Adipocyte (in vitro differentiated cells): ENCODE results near the gene CHMP4A.
A peak's percentile ranks its signal among the peaks of the same experiment; 100 is the strongest.

Source experiments
- DNase-seq: peaks from one replicate; pipeline ENCODE4 v3.0.0-alpha.2; 2015; ENCODE audit warnings: low read depth
- H3K27me3 ChIP-seq: replicated peaks from 2 replicates; pipeline ENCODE4 v1.7.0; 2013; ENCODE audit warnings: mild to moderate bottlenecking, low read length, moderate library complexity; ENCODE audit not compliant: control insufficient read depth, insufficient read depth
- H3K36me3 ChIP-seq: 2 replicates; pipeline ENCODE4 v1.7.0; 2013; ENCODE audit warnings: low read length, mild to moderate bottlenecking, moderate library complexity; ENCODE audit not compliant: control insufficient read depth, insufficient read depth, severe bottlenecking
- H3K4me1 ChIP-seq: 2 replicates; pipeline ENCODE4 v1.7.0; 2013; ENCODE audit warnings: mild to moderate bottlenecking, low read length, moderate library complexity; ENCODE audit not compliant: control insufficient read depth, insufficient read depth
- H3K4me3 ChIP-seq: 2 replicates; pipeline ENCODE4 v1.7.0; 2013; ENCODE audit warnings: mild to moderate bottlenecking, low read length, moderate library complexity
- H3K9ac ChIP-seq: 2 replicates; pipeline ENCODE4 v1.7.0; 2013; ENCODE audit warnings: mild to moderate bottlenecking, low read length, moderate library complexity
- H3K9me3 ChIP-seq: 2 replicates; pipeline ENCODE4 v1.7.0; 2013; ENCODE audit warnings: mild to moderate bottlenecking, low read length, moderate library complexity; ENCODE audit not compliant: control insufficient read depth

Gene CHMP4A

DNA sequence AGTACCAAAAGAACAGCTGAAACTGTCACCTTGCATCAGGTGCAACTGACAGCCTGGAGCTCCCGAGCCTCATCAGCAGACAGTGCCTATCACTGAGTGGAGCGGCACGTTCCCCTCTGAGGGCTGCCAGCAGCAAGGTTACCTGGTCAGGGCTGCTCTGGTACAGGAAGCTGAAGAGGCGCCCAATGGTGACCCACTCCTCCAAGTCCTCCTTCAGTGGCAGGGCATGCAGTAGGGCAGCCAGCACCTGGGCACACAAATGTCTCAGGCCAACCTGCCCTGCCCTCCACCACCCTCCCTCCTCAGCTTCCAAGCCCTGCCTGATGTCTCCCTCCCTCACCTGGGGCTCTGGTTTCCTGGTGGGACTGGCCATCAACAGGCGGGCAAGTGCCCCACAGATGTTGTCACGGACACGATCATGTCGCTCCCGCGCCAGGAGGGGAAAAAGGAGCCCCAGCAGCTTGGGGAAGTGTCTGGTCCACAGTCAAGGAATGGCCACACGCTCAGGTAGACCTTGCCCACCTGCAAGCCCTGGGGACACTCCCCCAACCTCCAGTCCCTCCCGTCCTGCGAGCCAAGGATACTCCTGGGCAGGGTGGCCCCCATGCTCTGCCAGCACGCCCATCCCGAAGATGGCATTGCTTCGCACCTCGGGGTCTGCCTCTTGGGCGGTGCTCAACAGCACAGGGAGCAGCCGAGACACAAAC lies 31.8 kb downstream of the CHMP4A start:
- peaks cover 16% of the 10 kb centered on the region for H3K4me1 ChIP-seq
- no peak overlapping the region for H3K4me3 ChIP-seq
- H3K9me3 ChIP-seq = no peaks in the 10 kb centered on the region
- H3K27me3 ChIP-seq = no peaks in the 10 kb centered on the region
- H3K36me3 ChIP-seq = peaks cover 88% of the 10 kb centered on the region
- no peak overlapping the region for H3K9ac ChIP-seq
- DNase-seq = no peak

DNA sequence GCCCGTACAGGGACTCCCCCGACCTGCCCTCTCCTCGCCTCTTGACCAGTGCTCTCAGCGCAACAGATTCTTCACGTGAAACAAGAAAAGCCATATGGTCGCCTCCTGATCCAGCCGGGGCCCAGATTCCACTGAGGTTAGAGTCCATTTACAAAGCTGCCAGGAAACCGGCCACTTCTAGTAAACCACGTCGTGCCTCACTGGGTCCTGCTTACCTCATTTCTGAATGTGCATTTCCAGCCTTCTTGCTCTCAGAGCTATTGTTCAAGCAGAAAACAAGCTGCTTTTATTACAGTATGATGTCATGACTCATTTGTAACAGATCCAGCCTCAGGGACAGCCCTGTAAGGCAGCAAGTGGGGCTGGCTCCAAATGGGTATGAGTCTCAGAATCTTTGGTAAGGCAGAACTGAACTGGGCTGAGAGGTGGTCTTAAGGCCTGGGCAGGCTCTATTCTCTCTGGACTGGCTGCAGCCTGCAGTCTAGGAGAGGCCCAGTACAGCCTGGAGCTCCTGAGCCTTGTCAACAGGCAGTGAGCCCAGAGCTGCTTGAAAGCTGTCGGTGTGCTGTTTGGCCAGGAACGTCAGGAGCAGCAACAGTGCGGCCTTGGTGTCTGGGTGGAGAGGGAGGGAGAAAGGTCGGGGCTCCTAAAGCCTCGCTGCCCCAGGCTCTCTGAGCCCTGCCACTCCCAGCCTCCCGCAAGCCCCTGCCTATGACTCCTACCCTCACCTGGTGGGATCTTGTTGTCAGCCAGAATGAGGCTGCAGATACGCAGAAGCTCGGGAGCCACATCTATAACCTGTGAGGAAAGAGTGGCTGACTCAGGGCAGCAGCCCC lies 33.1 kb downstream of the CHMP4A start:
- peak; percentile 59 for DNase-seq
- Histone ChIP-seq H3K4me1 (peaks cover 16% of the 10 kb centered on the region), H3K4me3 (no peak overlapping the region), H3K9me3 (no peaks in the 10 kb centered on the region), H3K9ac (peak overlapping the region; percentile 53), H3K36me3 (peaks cover 76% of the 10 kb centered on the region), H3K27me3 (no peaks in the 10 kb centered on the region)

DNA sequence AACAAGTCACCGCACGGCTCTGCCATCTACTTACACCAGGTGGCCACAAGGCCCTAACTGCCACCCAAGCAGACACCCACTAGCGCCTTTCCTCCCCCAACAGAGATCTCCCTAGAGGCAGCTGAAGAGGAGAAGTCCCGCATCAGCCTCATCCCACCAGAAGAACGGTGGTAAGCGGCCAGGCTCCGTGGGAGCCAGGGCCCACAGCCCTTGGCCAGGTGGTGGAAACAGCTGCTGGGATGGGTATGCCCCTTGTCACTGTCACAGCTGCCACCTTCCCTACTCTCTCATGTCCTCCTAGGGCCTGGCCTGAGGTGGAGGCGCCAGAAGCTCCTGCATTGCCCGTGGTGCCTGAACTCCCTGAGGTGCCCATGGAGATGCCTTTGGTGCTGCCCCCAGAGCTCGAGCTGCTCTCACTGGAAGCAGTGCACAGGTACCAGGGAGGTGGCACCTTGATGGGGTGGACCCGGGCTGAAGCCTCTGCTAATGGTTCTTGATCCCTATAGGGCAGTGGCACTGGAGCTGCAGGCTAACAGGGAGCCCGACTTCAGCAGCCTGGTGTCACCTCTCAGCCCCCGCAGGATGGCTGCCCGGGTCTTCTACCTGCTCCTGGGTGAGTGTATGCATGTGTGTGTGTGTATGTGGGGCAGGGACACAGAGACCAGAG lies 33.9 kb downstream of the CHMP4A start:
- Histone ChIP-seq H3K36me3 (peaks cover 74% of the 10 kb centered on the region), H3K27me3 (no peaks in the 10 kb centered on the region), H3K4me3 (no peak overlapping the region), H3K9me3 (no peaks in the 10 kb centered on the region), H3K9ac (peak overlapping the region; percentile 53), H3K4me1 (peaks cover 16% of the 10 kb centered on the region)
- no peak for DNase-seq

DNA sequence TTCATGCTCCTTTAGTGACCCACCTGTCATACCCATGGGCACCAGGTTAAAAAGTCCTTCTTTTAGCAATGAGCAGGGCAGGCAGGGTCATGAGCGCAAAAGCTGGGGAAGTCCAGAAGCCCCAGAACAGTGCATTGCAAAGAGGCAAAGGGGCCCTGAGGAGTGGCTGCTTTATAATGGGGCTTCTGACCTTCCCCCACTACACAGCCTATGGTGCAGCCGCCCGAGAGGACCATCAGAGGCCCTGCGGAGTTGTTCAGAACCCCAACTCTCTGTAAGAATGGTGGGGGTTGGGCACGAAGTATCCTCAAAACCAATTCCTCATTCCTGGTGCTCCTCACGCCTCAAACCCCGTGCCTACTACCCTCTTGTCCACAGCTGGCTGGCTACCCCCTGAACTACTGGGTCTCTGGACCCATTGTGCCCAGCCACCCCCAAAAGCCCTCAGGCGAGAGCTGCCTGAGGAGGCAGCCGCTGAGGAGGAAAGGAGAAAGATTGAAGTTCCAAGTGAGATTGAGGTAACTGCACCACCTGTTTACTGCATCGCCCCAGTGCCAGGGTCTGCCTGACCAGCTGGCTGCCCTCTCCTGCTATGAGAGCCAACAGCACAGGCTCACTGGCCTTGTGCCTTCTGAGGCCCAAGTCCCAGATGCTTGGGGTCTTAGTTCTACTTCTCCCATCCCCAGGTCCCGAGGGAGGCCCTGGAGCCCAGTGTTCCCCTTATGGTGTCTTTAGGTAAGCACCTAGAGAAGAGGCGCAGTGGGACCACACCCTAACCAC lies 34.7 kb downstream of the CHMP4A start:
- Histone ChIP-seq H3K4me3 (no peak overlapping the region), H3K36me3 (peaks cover 67% of the 10 kb centered on the region), H3K4me1 (peaks cover 16% of the 10 kb centered on the region), H3K9me3 (no peaks in the 10 kb centered on the region), H3K9ac (no peak overlapping the region), H3K27me3 (no peaks in the 10 kb centered on the region)
- no peak for DNase-seq

DNA sequence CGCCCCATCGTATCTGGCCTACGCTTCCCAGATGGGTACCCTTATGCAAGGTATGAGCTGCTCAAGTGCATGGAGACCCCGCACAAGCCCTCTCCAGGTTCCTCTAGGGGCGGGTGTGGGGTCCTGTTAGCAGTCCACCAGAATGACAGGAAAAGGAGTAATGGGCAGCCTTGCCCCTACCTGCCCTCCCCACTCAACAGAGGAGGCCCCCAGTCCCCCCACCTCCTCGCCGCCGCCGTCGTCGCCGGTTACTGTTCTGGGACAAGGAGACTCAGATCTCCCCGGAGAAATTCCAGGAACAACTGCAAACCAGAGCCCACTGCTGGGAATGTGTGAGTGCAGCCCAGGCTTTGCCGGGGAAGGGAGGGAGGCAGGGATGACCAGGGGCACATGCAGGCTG lies 35.4 kb downstream of the CHMP4A start:
- H3K27me3 ChIP-seq = no peaks in the 10 kb centered on the region
- no peak for DNase-seq
- H3K36me3 ChIP-seq = peaks cover 60% of the 10 kb centered on the region
- no peak overlapping the region for H3K9ac ChIP-seq
- H3K4me3 ChIP-seq = no peak overlapping the region
- H3K4me1 ChIP-seq = peaks cover 16% of the 10 kb centered on the region
- no peaks in the 10 kb centered on the region for H3K9me3 ChIP-seq

DNA sequence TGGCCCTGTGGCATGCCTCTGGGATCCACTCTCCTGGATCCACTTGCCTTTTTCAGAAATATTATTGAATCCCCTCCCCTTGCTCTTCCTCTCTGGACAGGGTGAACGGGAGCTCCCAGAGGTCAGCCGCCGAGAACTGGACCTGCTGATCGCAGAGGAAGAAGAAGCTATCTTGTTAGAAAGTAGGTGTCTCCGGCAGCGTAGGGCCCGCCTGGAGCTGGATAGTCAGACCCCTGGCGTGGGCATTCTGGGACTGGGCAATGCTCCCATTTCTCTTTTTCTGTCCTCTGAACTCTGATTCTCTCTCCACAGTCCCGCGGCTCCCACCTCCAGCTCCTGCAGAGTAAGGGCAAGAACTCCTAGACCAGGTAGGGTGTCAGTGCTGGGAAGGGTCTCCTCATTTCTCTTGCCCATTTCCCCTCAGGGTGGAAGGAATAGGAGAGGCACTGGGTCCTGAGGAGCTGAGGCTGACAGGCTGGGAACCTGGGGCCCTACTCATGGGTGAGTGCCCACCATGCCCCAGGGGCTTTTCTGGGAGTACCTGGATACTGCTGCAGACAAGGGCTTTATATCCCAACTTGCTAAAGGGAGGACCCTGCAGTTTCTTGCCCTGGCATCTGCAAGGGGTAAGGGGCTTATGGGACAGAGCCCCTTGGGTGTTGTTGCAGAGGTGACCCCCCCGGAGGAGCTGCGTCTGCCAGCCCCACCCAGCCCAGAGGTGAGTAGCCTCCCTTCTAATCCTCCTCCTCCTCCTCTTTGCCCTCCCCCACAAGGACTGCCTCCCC lies 36.1 kb downstream of the CHMP4A start:
- no peaks in the 10 kb centered on the region for H3K9me3 ChIP-seq
- peaks cover 53% of the 10 kb centered on the region for H3K36me3 ChIP-seq
- H3K27me3 ChIP-seq = no peaks in the 10 kb centered on the region
- no peak for DNase-seq
- no peak overlapping the region for H3K4me3 ChIP-seq
- H3K9ac ChIP-seq = no peak overlapping the region
- peaks cover 16% of the 10 kb centered on the region for H3K4me1 ChIP-seq

DNA sequence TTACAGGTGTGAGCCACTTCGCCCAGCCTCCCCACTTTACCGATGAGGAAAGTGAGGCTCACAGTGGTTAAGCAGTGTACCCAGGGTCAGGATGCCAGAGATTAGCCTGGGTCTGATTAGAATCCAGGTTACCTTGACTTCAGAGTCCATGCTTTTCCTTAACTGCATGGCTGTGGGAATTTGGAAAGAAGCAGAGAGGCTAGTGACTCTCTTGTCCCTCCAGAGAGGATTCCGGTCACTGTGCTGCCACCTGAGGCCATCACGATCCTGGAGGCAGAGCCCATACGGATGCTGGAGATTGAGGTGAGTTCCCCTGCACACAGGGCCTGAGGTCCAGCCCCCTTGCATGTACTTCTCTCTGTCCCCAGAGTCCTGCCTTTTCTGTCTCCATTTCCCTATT lies 36.7 kb downstream of the CHMP4A start:
- H3K9ac ChIP-seq = no peak overlapping the region
- peaks cover 47% of the 10 kb centered on the region for H3K36me3 ChIP-seq
- peaks cover 16% of the 10 kb centered on the region for H3K4me1 ChIP-seq
- H3K9me3 ChIP-seq = no peaks in the 10 kb centered on the region
- no peak for DNase-seq
- no peak overlapping the region for H3K4me3 ChIP-seq
- H3K27me3 ChIP-seq = no peaks in the 10 kb centered on the region

DNA sequence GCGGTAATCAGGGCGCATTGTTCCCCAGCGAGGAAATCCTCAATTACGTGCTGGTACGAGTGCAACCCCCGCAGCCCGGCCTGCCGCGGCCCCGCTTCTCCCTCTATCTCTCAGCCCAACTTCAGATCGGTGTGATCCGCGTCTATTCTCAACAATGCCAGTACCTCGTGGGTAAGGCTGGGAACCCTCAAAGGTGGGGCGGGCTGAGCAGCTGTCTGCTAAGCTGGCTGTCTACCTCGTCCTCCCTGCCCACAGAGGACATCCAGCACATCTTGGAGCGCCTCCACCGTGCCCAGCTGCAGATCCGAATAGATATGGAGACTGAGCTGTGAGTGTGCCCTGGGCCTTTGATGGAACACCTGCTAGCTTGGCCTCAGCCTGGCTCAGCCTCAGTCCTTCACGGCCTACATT lies 40.4 kb downstream of the CHMP4A start:
- Histone ChIP-seq H3K27me3 (no peaks in the 10 kb centered on the region), H3K9ac (no peak overlapping the region), H3K9me3 (no peaks in the 10 kb centered on the region), H3K4me1 (no peaks in the 10 kb centered on the region), H3K36me3 (peaks cover 20% of the 10 kb centered on the region), H3K4me3 (no peak overlapping the region)
- DNase-seq = no peak

DNA sequence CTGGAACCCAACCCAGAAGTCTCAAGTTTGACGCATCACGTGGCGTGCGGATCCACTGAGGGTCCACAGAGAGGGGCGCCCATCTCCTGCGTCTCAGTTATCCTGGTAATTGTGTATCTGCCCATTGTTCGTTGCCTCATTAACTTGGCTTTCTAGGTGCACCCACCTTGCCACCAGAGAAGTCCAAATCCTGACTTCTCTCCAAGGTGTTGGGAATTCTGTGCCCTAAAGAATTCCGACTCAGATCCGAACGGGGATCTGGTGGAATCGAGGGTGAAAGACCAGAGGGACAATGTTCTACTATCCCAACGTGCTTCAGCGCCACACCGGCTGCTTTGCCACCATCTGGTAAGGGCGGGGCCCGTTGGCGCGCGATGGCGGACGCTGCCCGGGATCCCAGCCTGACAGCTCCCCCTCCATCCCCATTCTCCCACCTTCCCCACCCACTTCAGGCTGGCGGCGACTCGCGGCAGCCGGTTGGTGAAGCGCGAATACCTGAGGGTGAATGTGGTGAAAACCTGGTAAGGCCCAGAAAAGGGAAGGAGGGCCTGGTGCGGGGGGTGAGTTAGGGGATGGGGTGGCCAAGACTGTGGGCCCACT lies 40.9 kb downstream of the CHMP4A start:
- H3K9ac ChIP-seq = no peak overlapping the region
- H3K36me3 ChIP-seq = peaks cover 19% of the 10 kb centered on the region
- no peaks in the 10 kb centered on the region for H3K4me1 ChIP-seq
- no peaks in the 10 kb centered on the region for H3K9me3 ChIP-seq
- no peak for DNase-seq
- no peak overlapping the region for H3K4me3 ChIP-seq
- H3K27me3 ChIP-seq = no peaks in the 10 kb centered on the region
